NCI-H446 treated with DMSO at 0.1 percent for 48 hours (cell line): ENCODE results near the gene TMEM178B.

Experiments used
- DNase-seq: peaks from one replicate; lab custom pipeline; 2025; lab: John Stamatoyannopoulos, UW

TMEM178B gene

GRCh38 chr7:141225916-141226618, 152.2 kb downstream of the TMEM178B start:
- DNase-seq: no peak

DNA sequence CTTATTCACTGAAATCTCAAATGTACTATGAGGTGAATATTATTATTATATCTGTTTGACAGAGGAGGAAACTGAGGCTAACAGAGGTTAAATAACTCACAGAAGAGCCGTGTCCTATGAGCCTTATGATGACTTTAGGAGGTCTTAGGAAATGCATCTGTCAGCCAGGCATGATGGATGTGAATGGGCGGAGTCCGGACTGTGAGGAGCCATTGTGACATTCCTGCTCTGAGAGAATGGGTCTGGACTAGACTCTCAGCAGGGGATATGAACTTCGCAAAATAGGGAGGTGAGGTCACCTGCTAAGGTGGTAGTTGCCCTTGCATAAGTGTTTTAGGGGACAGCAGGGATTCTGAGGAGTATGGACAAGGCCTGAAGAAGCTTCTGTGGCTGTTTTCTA, 153.6 kb downstream of the TMEM178B start:
- DNase-seq: no peak

- no peak for DNase-seq
These were observed 154.6 kb downstream of the TMEM178B start for GRCh38 chr7:141228482-141228881.

GRCh38 chr7:141231018-141231792, 157.3 kb downstream of the TMEM178B start:
- DNase-seq: no peak

DNA sequence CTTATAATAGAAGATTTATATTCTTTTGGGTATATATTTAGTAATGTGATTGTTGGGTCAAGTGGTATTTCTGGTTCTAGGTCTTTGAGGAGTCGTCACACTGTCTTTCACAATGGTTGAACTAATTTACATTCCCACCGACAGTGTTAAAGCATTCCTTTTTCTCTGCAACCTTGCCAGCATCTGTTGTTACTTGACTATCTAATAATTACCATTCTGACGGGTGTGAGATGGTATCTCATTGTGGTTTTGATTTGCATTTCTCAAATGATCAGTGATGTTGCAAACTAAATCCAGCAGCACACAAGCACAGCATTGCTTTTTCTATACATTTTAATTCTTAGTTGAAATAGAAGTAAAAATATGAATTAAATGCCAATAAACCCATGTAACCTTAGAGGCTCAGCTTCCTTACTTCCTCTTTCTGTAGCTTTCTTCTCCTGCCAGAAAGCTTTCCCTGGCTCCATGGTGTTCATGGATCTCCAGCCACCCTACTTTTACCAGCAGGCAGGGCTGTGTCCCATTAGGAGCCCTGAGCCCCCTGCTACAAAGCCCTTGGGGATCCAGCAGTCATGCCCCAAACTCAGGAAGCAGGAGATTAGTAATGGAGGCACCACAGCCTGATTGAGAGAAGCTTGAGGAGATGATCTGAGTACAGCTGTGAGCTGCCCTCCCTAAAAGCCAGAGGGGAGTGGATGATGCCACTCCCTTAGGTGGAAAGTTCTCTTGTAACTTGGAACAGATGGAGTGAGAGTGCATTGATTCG, 158.6 kb downstream of the TMEM178B start:
- no peak for DNase-seq

DNA sequence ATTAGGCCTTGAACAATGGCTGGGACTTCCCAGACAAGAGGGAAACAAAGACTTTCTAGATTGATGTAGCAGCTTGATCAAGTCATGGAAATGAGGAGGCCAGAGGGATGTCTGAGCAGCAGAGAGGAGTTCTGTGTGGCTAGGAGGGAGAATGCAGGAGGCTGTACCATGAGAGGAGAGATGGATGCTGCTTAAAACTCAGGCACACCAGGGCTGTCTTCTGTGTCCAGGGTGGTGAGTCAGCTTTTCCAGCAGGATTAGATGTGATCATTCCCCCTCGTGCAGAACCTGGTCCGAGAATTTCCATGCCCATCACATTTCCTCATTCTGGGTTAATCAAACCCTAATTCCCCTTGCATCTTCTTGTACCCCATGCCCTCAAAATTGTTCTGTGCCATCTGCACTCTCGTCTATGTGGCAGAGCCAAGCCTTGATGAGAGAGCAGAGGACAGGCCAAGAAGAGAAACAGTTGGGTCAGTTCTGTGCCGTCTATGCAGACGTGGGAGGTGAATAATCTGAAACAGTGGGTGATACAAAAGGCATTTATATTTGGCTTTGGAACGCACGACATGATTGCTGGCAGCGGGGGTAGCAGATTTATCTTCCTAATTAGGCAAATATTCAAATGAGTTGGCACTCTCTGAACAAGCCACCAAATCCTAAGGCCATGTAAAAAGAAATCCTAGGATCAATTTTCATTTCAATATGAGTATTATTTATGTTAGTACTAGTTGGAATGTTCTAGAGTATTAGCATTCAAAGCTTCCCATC, 160.7 kb downstream of the TMEM178B start:
- DNase-seq: no peak

GRCh38 chr7:141235656-141236055, 161.8 kb downstream of the TMEM178B start:
- no peak for DNase-seq

DNA sequence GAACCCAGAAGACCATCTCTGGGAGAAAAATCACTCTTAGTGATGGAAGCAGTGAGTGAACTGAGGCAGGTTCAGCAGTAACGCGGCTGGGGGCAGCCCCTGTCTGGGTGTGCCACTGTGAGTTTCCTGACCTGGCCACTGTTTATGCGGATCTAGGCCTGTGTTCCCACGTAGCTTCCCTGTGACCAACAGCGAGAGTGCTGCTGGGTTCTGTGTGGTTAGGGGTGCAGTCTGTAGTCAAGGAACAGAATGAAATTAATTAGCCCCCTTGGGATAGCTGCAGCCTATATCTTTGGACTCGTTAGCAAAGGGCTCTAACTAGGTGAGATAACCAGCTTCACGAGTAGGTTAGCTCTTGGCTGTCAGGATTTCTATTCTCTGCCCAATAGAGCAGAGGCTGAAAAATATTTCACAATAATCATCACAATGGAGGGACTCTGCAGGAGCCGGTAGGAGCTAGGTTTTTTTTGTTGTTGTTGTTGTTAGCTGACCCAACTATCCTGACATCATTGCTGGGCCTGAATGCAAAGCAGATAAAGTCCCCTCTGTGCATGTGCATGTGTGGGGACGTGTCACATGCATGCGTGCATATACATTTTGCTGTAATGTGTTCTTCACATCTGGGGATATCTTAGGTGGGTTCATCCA, 164.9 kb downstream of the TMEM178B start:
- DNase-seq: no peak

GRCh38 chr7:141239661-141240060, 165.8 kb downstream of the TMEM178B start:
- no peak for DNase-seq

- no peak for DNase-seq
These were observed 168.7 kb downstream of the TMEM178B start for GRCh38 chr7:141242568-141242967.

GRCh38 chr7:141243368-141243767, 169.5 kb downstream of the TMEM178B start:
- DNase-seq: no peak

GRCh38 chr7:141244435-141244834, 170.6 kb downstream of the TMEM178B start:
- DNase-seq: no peak

DNA sequence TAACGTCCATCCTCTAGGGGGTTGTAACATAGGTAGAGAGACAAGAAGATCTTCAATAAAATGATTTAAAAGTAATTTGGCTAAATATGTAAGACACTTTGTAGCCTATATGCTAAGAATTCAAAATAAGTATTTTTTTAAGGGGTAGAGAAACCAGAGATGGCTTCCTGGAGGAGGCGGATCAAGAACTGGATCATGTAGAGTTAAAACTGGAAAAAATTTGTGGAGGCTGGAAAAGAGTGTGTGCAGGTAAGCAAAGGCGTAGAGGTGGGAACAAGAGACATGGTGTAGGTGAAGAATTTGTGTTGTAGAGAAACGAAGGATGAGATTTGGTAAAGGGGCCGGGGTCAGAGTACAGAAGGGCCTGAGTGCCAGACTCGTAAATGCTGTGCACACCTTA, 172.6 kb downstream of the TMEM178B start:
- no peak for DNase-seq

DNA sequence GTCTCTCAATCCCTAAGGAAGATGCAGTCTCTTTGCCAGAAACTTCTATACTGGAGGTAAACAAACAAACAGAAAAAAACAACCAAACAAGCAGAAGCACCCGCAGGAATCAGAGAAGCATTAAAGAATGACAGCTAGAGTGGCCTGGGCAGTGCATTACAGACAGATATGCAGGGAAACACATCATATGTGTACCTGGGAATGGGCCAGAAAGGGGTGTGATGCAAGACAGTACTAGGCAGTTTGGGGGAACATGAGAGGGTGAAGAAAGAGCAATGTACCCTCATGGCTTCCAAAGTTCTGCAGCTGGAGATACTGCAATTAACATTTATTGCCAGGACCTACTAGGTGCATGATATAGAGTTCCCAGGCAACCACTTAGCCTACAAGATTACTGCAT, 177.3 kb downstream of the TMEM178B start:
- no peak for DNase-seq

DNA sequence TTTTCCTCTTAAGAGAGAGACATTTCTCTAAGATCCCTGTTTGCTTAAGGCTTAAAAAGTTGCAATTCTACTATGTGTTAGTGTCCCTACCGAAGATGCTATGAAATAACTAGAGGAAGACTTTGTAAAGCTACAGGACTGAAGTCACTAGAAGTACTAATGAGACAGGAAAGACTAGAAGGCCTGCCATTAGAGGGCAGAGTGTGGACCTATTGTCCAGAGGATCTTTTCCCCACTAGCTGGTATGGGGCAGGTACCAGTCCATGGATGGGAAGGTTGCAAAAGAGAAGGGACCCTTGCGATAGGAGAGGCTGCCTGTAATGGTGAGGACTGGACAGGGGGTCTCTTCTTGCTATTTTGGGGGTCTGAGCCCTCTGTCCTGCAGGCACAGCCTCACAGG, 178.1 kb downstream of the TMEM178B start:
- DNase-seq: no peak

GRCh38 chr7:141257597-141257996, 183.7 kb downstream of the TMEM178B start:
- DNase-seq: no peak

GRCh38 chr7:141258559-141258958, 184.7 kb downstream of the TMEM178B start:
- no peak for DNase-seq

DNA sequence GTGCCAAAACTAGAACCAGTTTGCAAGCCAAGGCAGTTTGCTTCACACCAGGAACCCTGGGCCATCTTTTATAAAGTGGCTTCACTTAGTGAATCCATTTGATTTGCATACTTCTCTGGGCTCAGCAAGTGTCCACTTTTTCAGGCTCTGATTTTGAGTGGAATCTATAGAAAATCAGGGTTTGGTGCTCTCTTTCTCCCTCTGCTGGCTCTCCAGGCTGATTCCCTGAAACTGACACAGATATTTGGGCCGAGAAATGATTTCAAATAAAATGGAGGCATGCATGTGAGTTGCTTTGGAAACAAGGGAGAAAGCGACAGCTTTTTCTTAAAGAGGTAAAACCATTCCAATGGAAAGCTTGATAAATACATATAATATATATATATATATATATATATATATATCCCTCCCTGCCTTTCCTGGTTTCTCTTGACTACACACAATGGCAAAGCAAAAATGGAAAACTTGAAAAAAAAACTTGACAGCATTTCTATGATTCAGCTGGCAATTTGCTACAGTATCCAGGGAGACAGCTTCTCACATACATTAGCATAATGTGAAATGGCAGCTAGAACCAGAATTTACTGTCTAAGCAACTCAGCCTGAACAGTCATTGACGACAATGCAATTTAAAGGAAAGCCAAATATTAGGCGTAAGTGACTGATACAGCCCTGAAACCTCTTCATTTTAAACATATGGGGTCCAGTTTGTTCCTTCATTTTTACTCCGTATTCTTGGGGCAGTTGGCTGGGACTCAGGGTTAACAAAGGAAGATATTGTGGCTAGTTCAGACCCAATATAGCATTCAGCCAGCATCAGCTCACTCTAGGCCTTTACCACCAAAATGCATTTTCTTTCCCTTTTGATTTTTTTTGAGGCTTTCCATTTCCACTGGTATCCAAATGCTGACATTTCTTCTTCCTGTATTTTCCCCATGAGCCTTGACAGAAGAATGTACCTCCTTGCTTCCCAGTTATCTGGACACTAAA, 188.5 kb downstream of the TMEM178B start:
- no peak for DNase-seq

DNA sequence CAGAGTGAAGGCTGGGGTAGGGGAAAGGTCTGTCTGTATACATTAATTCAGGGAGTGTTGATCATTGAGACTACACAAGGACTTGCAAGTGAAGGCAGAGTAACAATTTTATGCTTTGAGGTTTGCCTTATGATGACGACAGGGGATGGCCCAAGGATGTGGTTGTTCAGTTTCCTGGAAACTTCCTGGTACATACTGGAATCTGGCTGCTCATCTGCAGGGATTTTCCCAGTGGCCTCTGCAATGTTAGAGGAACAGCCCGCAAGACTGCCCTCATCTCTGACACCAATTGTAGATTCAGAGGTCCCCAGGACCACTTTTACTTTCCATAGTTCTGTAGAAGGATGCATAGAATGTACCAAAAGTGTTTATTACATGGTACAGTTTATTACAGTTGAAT, 189.6 kb downstream of the TMEM178B start:
- DNase-seq: no peak

GRCh38 chr7:141263983-141264382, 190.1 kb downstream of the TMEM178B start:
- DNase-seq: no peak
